Measurements from ENCODE around the gene IQCM. TPM values are rescaled to one million over a fixed set of nuclear protein-coding genes. Genes with fewer than 3 reads are reported as not detected.
"Not testable (repeated sequence)": the region's sequence is repeated elsewhere in the genome, so short reads cannot be mapped to it uniquely, and the experiment has no call there.

IQCM gene
- polyA plus RNA-seq, 3 donors = not detected

DNA sequence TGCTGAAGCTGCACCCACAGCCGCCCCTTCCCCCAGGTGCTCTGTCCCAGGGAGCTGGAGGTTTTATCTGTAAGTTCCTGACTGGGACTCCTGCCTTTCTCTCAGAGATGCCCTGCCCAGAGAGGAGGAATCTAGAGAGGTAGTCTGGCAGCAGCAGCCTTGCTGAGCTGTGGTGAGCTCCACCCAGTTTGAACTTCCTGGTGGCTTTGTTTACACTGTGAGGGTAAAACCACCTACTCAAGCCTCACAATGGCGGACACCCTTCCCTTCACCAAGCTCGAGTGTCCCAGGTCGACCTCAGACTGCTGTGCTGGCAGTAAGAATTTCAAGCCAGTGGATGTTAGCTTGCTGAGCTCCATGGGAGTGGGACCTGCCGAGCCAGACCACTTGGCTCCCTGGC, 474.5 kb downstream of the IQCM start:
- DNase-seq (ENCODE audit: low read depth in 3 of 3, low spot score in 2 of 3) = not testable (repeated sequence)

DNA sequence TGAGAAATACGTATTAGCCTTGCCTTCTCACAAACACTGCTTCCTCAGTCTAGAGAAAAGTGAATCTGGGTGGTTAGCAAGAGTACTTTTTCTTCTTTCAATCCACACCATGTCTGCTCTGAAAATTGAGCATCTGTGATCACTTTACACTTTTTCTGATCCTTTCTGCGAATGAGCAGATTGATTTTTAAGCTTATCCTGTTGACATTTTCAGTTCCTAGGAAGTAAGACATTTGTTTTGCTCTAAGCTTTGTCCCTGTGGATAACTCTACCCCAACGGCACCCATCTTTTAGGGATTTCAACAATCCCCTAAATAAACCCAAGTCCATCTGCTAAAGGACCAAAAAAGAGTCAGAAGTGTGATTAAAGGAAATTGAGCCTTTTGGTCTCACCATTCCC, 487.5 kb downstream of the IQCM start:
- no peak for DNase-seq (ENCODE audit: low read depth in 3 of 3, low spot score in 2 of 3)

DNA sequence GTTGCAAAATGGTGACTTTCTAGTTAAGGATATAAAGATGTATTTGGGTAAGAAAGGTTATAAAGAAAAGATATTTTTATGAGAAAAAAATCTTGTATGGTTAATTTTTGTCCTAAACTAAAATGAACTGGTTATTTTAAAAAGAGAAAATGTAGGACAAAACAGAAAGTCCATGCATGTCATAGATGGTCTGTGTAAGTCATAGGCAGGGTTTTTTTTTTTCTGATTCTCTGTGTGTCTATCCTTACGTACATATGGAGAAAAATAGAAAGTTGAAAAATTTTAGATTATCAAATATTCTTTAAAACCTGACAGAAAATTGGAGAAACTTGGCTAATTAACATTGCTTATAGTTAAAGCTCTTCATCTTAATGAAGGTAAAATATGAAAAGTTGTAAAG, 493.4 kb downstream of the IQCM start:
- DNase-seq (ENCODE audit: low read depth in 3 of 3, low spot score in 2 of 3) = no peak

DNA sequence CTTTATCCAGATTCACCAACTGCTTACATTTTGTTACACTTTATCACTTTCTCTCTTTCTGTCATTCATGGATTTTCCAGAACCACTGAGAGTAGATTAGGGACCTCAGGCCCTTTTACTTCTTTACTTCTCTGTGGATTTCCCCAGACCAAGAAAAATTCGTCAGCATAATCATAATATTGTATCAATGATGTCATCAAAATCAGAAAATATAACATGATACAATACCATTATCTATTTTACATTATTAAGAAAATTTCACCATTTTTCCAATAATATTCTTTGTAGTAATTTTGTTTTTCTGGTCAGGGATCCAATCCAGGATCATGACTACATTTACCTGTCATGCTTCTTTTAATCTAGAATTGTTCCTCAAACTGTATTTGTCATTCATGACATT, 494.2 kb downstream of the IQCM start:
- DNase-seq (ENCODE audit: low read depth in 3 of 3, low spot score in 2 of 3) = no peak

DNA sequence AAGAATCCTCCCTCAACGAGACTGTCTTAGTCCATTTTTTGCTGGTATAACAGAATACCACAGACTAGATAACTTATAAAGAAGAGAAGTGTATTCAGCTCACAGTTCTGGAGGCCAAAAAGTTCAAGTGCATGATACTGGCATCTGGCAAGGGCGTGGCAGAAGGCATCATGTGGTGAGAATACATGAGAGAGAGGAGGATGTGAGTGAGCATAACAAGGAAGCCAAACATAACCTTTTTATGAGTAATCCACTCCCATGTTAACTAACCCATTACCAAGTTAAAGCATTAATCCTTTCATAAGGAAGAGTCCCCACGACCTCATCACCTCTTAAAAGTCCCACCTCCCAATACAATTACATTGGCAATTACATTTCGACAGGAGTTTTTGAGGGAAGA, 504.6 kb downstream of the IQCM start:
- no peak for DNase-seq (ENCODE audit: low read depth in 3 of 3, low spot score in 2 of 3)

DNA sequence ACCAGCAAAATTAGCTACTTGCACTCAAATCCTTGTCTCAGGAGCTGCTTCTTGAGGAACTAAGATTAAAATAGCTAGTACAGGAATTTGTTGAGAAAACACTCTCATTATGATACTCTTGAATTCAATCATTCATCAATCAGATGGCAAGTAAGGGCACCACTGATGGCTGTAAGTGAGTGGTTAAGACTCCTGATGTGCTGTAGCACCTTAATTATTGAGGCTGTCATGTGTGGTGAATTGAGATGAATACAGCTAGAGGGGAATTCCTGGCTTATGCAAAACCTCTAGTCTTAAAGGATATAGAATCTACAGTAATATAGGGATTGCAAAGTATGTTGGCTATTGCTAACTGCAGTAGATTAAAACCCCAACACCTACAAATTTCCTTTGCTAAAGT, 509.1 kb downstream of the IQCM start:
- DNase-seq (ENCODE audit: low read depth in 3 of 3, low spot score in 2 of 3) = no peak
